Measurements from ENCODE around the gene HIBADH. TPM values are rescaled to one million over a fixed set of nuclear protein-coding genes. Genes with fewer than 3 reads are reported as not detected.

Gene HIBADH
- total RNA-seq, 1 experiment from 2014 or later, result 23.2 TPM

DNA sequence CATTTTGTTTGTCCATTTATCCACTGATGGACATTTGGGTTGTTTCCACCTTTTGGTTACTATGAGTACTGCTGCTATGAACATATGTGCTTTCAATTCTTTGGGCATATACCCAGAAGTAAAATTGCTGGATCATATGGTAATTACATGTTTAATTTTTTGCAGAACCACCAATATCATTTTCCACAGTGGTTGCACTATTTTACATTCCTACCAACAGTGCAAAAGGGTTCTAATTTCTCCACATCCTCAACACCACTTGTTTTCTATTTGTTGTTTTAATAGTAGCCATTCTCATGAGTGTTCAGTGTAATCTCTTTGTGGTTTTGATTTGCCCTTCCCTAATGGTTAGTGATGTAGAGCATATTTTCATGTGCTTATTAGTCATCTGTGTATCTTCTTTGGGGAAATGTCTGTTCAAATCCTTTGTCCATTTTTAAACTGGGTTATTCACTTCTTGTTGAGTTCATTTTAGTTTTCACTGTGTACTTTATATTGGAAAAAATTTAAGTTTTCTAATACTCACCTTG is 101.9 kb downstream of the HIBADH start:
- Histone ChIP-seq H4K8ac (replicated peaks; ENCODE audit: insufficient read length, low read depth, low read length) (no peak overlapping the region), H3K9ac (ENCODE audit: extremely low read depth, insufficient read length, low read length) (no peak overlapping the region), H3K56ac (ENCODE audit: insufficient read length, low read depth, low read length) (no peak overlapping the region), H2BK15ac (ENCODE audit: low read depth, low read length) (no peak overlapping the region), H3K27ac (ENCODE audit: insufficient read length, low read depth, low read length) (no peak overlapping the region), H3K79me2 (ENCODE audit: insufficient read depth, low read length) (no peaks in the 10 kb centered on the region), H3K18ac (ENCODE audit: insufficient read length, low read depth, low read length) (no peak overlapping the region), H3K23ac (ENCODE audit: insufficient read length, low read depth, low read length) (no peak overlapping the region), H3K79me1 (ENCODE audit: insufficient read depth, low read depth, low read length, poor library complexity, severe bottlenecking) (no peaks in the 10 kb centered on the region), H3K9me3 (ENCODE audit: control insufficient read depth, low read depth, low read length) (no peaks in the 10 kb centered on the region), H2BK20ac (ENCODE audit: low read depth, low read length, poor library complexity, severe bottlenecking) (no peak overlapping the region), H4K91ac (ENCODE audit: insufficient read length, low read depth, low read length) (no peak overlapping the region), H3K4ac (ENCODE audit: low read depth, low read length) (no peak overlapping the region), H2BK120ac (ENCODE audit: low read depth, low read length, poor library complexity, severe bottlenecking) (no peak overlapping the region), H2AFZ (ENCODE audit: low read length) (no peak overlapping the region), H3K4me1 (ENCODE audit: insufficient read depth, low read length) (no peaks in the 10 kb centered on the region; the same call in 1 of the 2 replicates), H3K27me3 (ENCODE audit: insufficient read depth, low read length) (no peaks in the 10 kb centered on the region), H4K5ac (ENCODE audit: insufficient read length, low read depth, low read length) (no peak overlapping the region), H3K14ac (ENCODE audit: insufficient read depth, low read length) (no peak overlapping the region), H3K23me2 (ENCODE audit: insufficient read length, low read depth, low read length, poor library complexity, severe bottlenecking) (no peaks in the 10 kb centered on the region), H2AK5ac (ENCODE audit: insufficient read length, low read length) (no peak overlapping the region), H3T11ph (ENCODE audit: low read length) (no peak overlapping the region), H2BK5ac (ENCODE audit: insufficient read length, low read length) (no peak overlapping the region), H4K20me1 (ENCODE audit: control insufficient read depth, insufficient read depth, insufficient read length) (no peaks in the 10 kb centered on the region), H3K4me2 (ENCODE audit: insufficient read depth, insufficient read length, low read length) (no peak overlapping the region), H2BK12ac (ENCODE audit: insufficient read length, low read depth, low read length) (no peak overlapping the region)
- no peak for DNase-seq
- Mint-ChIP-seq H3K4me3 (no peak overlapping the region), H3K27me3 (ENCODE audit: low read depth) (peaks cover 27% of the 10 kb centered on the region), H3K27ac (no peak overlapping the region), H3K9me3 (peaks cover 13 to 14% of the 10 kb centered on the region in 2 experiments), H3K4me1 (peaks cover 7 to 9% of the 10 kb centered on the region in 2 experiments), H3K36me3 (ENCODE audit: insufficient read depth in 1 of 3, low read depth in 3 of 3) (peaks cover 3 to 24% (median 7%) of the 10 kb centered on the region in 3 experiments)
- TF ChIP-seq, protein P1, sequence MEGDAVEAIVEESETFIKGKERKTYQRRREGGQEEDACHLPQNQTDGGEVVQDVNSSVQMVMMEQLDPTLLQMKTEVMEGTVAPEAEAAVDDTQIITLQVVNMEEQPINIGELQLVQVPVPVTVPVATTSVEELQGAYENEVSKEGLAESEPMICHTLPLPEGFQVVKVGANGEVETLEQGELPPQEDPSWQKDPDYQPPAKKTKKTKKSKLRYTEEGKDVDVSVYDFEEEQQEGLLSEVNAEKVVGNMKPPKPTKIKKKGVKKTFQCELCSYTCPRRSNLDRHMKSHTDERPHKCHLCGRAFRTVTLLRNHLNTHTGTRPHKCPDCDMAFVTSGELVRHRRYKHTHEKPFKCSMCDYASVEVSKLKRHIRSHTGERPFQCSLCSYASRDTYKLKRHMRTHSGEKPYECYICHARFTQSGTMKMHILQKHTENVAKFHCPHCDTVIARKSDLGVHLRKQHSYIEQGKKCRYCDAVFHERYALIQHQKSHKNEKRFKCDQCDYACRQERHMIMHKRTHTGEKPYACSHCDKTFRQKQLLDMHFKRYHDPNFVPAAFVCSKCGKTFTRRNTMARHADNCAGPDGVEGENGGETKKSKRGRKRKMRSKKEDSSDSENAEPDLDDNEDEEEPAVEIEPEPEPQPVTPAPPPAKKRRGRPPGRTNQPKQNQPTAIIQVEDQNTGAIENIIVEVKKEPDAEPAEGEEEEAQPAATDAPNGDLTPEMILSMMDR (conservative IDR thresholded peaks at IDR 0.05), result no peak; the same call in 2 of the 3 replicates

All from H9 (cell line).